H1 (cell line): Measurements from ENCODE around the gene PPP4R3A. TPM values are rescaled to one million over a fixed set of nuclear protein-coding genes. Genes with fewer than 3 reads are reported as not detected.

Experiments used
- CTCF ChIA-PET: fragments of 300-600 bp; sonication (Branson Sonifier 250); formaldehyde crosslinking; loops from one replicate; lab custom pipeline; 2021; ENCODE audit not compliant: partially characterized antibody; lab: Charles Lee
- POLR2A ChIA-PET: fragments of 300-600 bp; sonication (Branson Sonifier 250); formaldehyde crosslinking; loops from one replicate; lab custom pipeline; 2021; ENCODE audit warnings: inconsistent platforms; ENCODE audit not compliant: partially characterized antibody; lab: Charles Lee
- DNase-seq, 2 experiments: peaks; one replicate each; pipeline versions ENCODE4 v3.0.0 to v3.0.0-alpha.2; 2010 to 2022; ENCODE audit warnings: low spot score in 2 of 2, low read depth in 1 of 2, mixed read lengths in 1 of 2
- FAIRE-seq: peaks from 2 replicates; lab custom pipeline; 2011; peaks lifted over from hg19 to GRCh38; lab: Jason Lieb, UNC
- H2AFZ ChIP-seq: 2 replicates; pipeline ENCODE4 v1.8.1; 2012; ENCODE audit warnings: low read length, inconsistent platforms
- H2AK5ac ChIP-seq: 2 replicates; pipeline ENCODE4 v1.6.1; 2013; ENCODE audit warnings: low read depth, low read length
- H2BK120ac ChIP-seq: replicated peaks from 2 replicates; pipeline ENCODE3; 2013; ENCODE audit warnings: low read depth, low read length, inconsistent platforms
- H2BK12ac ChIP-seq: 2 replicates; pipeline ENCODE4 v1.6.1; 2013; ENCODE audit warnings: low read depth, low read length
- H2BK15ac ChIP-seq: 2 replicates; pipeline ENCODE4 v1.6.1; 2013; ENCODE audit warnings: low read length
- H2BK20ac ChIP-seq: 2 replicates; pipeline ENCODE4 v1.6.1; 2013; ENCODE audit warnings: low read length
- H2BK5ac ChIP-seq: 2 replicates; pipeline ENCODE4 v1.6.1; 2013; ENCODE audit warnings: low read depth, low read length
- H3K14ac ChIP-seq: 2 replicates; pipeline ENCODE4 v1.6.1; 2013; ENCODE audit warnings: inconsistent platforms; ENCODE audit not compliant: insufficient read length
- H3K18ac ChIP-seq: 2 replicates; pipeline ENCODE4 v1.6.1; 2013; ENCODE audit warnings: low read length; ENCODE audit errors: extremely low read depth
- H3K23ac ChIP-seq: 2 replicates; pipeline ENCODE4 v1.6.1; 2013; ENCODE audit warnings: inconsistent platforms; ENCODE audit not compliant: insufficient read length
- H3K23me2 ChIP-seq: 2 replicates; pipeline ENCODE4 v1.6.1; 2013; ENCODE audit warnings: low read depth, low read length
- H3K27ac ChIP-seq: 2 replicates; pipeline ENCODE4 v1.6.1; 2011; ENCODE audit warnings: low read depth, low read length, inconsistent platforms
- H3K27me3 ChIP-seq, 4 experiments: replicated peaks in 1 of 4; 1 replicate in 1 of 4; 2 replicates in 3 of 4; pipeline versions ENCODE4 v1.6.1 to v1.8.1; 2011 to 2013; ENCODE audit warnings: low read length in 3 of 4, mild to moderate bottlenecking in 3 of 4, inconsistent platforms in 2 of 4, mixed read lengths in 2 of 4, moderate library complexity in 1 of 4; ENCODE audit not compliant: control insufficient read depth in 3 of 4, insufficient read depth in 3 of 4; ENCODE audit errors: extremely low read depth in 1 of 4
- H3K36me3 ChIP-seq, 4 experiments: 2 replicates each; pipeline versions ENCODE4 v1.6.1 to v1.8.1; 2011 to 2013; ENCODE audit warnings: mild to moderate bottlenecking in 4 of 4, low read length in 3 of 4, moderate library complexity in 2 of 4, control low read depth in 1 of 4, inconsistent platforms in 1 of 4; ENCODE audit not compliant: insufficient read depth in 4 of 4, control insufficient read depth in 2 of 4
- H3K4ac ChIP-seq: replicated peaks from 2 replicates; pipeline ENCODE3; 2013; ENCODE audit warnings: low read length, low read depth, mixed read lengths, inconsistent platforms; ENCODE audit not compliant: insufficient read length
- H3K4me1 ChIP-seq, 4 experiments: replicated peaks in 1 of 4; 1 replicate in 1 of 4; 2 replicates in 3 of 4; pipeline versions ENCODE4 v1.6.1 to v1.8.1; 2011 to 2013; ENCODE audit warnings: low read length in 3 of 4, inconsistent platforms in 2 of 4, mixed read lengths in 1 of 4; ENCODE audit not compliant: insufficient read depth in 4 of 4, control insufficient read depth in 3 of 4
- H3K4me2 ChIP-seq, 2 experiments: 2 replicates each; pipeline versions ENCODE4 v1.6.1 to v1.8.1; 2011 to 2013; ENCODE audit warnings: low read depth in 2 of 2, low read length in 2 of 2, control low read depth in 1 of 2, inconsistent platforms in 1 of 2, mild to moderate bottlenecking in 1 of 2; ENCODE audit not compliant: insufficient read depth in 1 of 2
- H3K4me3 ChIP-seq, 4 experiments: fragments of 200-600, 300-600 bp in 1 of 4; sonication (generic), shearing (Covaris generic), sonication (Bioruptor Twin) in 1 of 4; 2 replicates each; pipeline versions ENCODE4 v1.5.1 to v1.8.1; 2011 to 2016; ENCODE audit warnings: low read length in 4 of 4, low read depth in 3 of 4, control low read depth in 2 of 4, inconsistent platforms in 2 of 4, mild to moderate bottlenecking in 2 of 4, mixed read lengths in 1 of 4, moderate library complexity in 1 of 4; ENCODE audit not compliant: insufficient read depth in 2 of 4; ENCODE audit errors: extremely low read depth in 1 of 4
- H3K56ac ChIP-seq: replicated peaks from 2 replicates; pipeline ENCODE3; 2013; ENCODE audit warnings: low read depth, mild to moderate bottlenecking, mixed read lengths, low read length, inconsistent platforms; ENCODE audit not compliant: insufficient read length
- H3K79me1 ChIP-seq: 2 replicates; pipeline ENCODE4 v1.6.1; 2013; ENCODE audit warnings: low read depth, low read length, control low read depth
- H3K79me2 ChIP-seq, 2 experiments: 2 replicates each; pipeline versions ENCODE4 v1.6.1 to v1.8.1; 2012 to 2013; ENCODE audit warnings: low read length in 2 of 2, mild to moderate bottlenecking in 2 of 2, inconsistent platforms in 1 of 2; ENCODE audit not compliant: insufficient read depth in 2 of 2, control insufficient read depth in 1 of 2
- H3K9ac ChIP-seq, 4 experiments: replicated peaks in 1 of 4; 1 replicate in 1 of 4; 2 replicates in 3 of 4; pipeline versions ENCODE4 v1.6.1 to v1.8.1; 2011 to 2013; ENCODE audit warnings: low read depth in 3 of 4, low read length in 3 of 4, control low read depth in 2 of 4, mild to moderate bottlenecking in 2 of 4, moderate library complexity in 2 of 4, inconsistent platforms in 1 of 4; ENCODE audit errors: extremely low read depth in 1 of 4
- H3K9me3 ChIP-seq, 2 experiments: 2 replicates each; pipeline versions ENCODE4 v1.6.1 to v1.8.1; 2012 to 2013; ENCODE audit warnings: mild to moderate bottlenecking in 2 of 2, moderate library complexity in 2 of 2, control low read depth in 1 of 2, inconsistent platforms in 1 of 2, low read depth in 1 of 2, low read length in 1 of 2, mixed read lengths in 1 of 2; ENCODE audit not compliant: insufficient read depth in 2 of 2
- H4K20me1 ChIP-seq, 2 experiments: replicated peaks in 1 of 2; 2 replicates each; pipeline versions ENCODE3 to v1.8.1; 2011 to 2013; ENCODE audit warnings: inconsistent platforms in 2 of 2, low read length in 2 of 2, mild to moderate bottlenecking in 1 of 2; ENCODE audit not compliant: insufficient read depth in 2 of 2, control insufficient read depth in 1 of 2
- H4K5ac ChIP-seq: 2 replicates; pipeline ENCODE4 v1.6.1; 2013; ENCODE audit warnings: low read length, low read depth, mixed read lengths, inconsistent platforms; ENCODE audit not compliant: insufficient read length
- H4K8ac ChIP-seq: 2 replicates; pipeline ENCODE4 v1.8.0; 2013; ENCODE audit warnings: mild to moderate bottlenecking, moderate library complexity, low read length, inconsistent platforms; ENCODE audit not compliant: insufficient read depth; ENCODE audit errors: extremely low read depth
- H4K91ac ChIP-seq: replicated peaks from 2 replicates; pipeline ENCODE3; 2013; ENCODE audit warnings: low read length, mixed read lengths, inconsistent platforms; ENCODE audit not compliant: insufficient read length
- CREB1 ChIP-seq: IDR thresholded peaks from 2 replicates; pipeline ENCODE4 v1.6.1; 2012; ENCODE audit warnings: inconsistent platforms
- NRF1 ChIP-seq: IDR thresholded peaks from 2 replicates; pipeline ENCODE4 v1.6.1; 2011; ENCODE audit warnings: mild to moderate bottlenecking, low read depth, low read length, improper control_type of control experiment
- WGBS, 2 experiments: shearing (Covaris generic) in 1 of 2; methylation state at CpG; one replicate each; pipeline versions ENCODE4 v1.1.6 to v1.1.7; 2013 to 2015; ENCODE audit warnings: low lambda C conversion rate in 2 of 2, mixed read lengths in 2 of 2, inconsistent platforms in 1 of 2, low coverage in 1 of 2, missing lambda C conversion rate in 1 of 2; ENCODE audit not compliant: insufficient replicate concordance in 2 of 2, insufficient coverage in 1 of 2, insufficient read length in 1 of 2; ENCODE audit errors: extremely low coverage in 1 of 2, missing lambda C conversion rate in 1 of 2; 5-methylcytosine and 5-hydroxymethylcytosine counted together
- polyA plus RNA-seq, 7 experiments: library from polyadenylated mRNA; depleted of rRNA in 3 of 7; stranded (reverse) in 5 of 7; unstranded in 2 of 7; fragments of >200 nt in 5 of 7; fragments of 200-250 nt in 2 of 7; gene quantifications; 1 replicate in 5 of 7; 2 replicates in 1 of 7; 4 replicates in 1 of 7; pipeline versions ENCODE4 v1.2.1 to v1.2.3, GENCODE V29; 2011 to 2013; ENCODE audit warnings: missing spikeins in 2 of 7, mixed read lengths in 2 of 7
- total RNA-seq: library from RNA; stranded (reverse); fragmentation: NEBNext Ultra II Directional; extraction: Animal tissue kit (Norgen Biotek cat#: 25700); gene quantifications from 2 replicates; pipeline ENCODE4 v1.2.1, GENCODE V29; 2021

Gene PPP4R3A
- total and polyA plus RNA-seq, 2 of the 8 experiments (the other 6 are each of a cell fraction or from before 2014, with no cell fraction given): 31.7 to 122 TPM

GRCh38 chr14:91409928-91410718 lies 100.0 kb downstream of the PPP4R3A start:
- Histone ChIP-seq H2BK12ac (no peak overlapping the region), H3K56ac (no peak overlapping the region), H3K9me3 (no peaks in the 10 kb centered on the region), H3K79me1 (peaks cover 17% of the 10 kb centered on the region), H3K18ac (no peak overlapping the region), H3K4me3 (no peak overlapping the region), H2BK5ac (no peak overlapping the region), H3K36me3 (peaks cover 0 to 13% (median 5%) of the 10 kb centered on the region in 4 experiments; a peak in 5 of 8 replicates), H4K91ac (no peak overlapping the region), H2AFZ (no peak overlapping the region), H2AK5ac (no peak overlapping the region), H2BK120ac (no peak overlapping the region), H3K4ac (no peak overlapping the region), H3K79me2 (peaks cover 16 to 90% of the 10 kb centered on the region in 2 experiments), H4K8ac (no peak overlapping the region), H3K27ac (no peak overlapping the region), H4K20me1 (peaks cover 11 to 19% of the 10 kb centered on the region in 2 experiments), H3K4me2 (no peak overlapping the region), H4K5ac (no peak overlapping the region), H3K4me1 (peaks cover 0 to 15% (median 14%) of the 10 kb centered on the region in 4 experiments; a peak in 6 of 7 replicates), H3K14ac (no peak overlapping the region), H2BK20ac (no peak overlapping the region), H3K27me3 (no peaks in the 10 kb centered on the region), H3K23ac (no peak overlapping the region), H3K23me2 (peaks cover 4% of the 10 kb centered on the region; the same call in 1 of the 2 replicates), H3K9ac (no peak overlapping the region), H2BK15ac (no peak overlapping the region)
- ChIA-PET POLR2A (interaction anchor here (0.6 to 1.5 kb wide), 2 partner anchors 12 to 67 kb away, joined by 3 to 10 read pairs; no protein-coding TSS in a partner anchor), CTCF (interaction anchor here (1.0 to 1.5 kb wide), 4 partner anchors 55 to 87 kb away, joined by 4 to 8 read pairs (median 4); no protein-coding TSS in a partner anchor)
- DNase-seq (no peak), FAIRE-seq (no peak)
- WGBS, 2 experiments: 83% methylated on average over 8 of the region's 8 CpGs; no CpG with 5 or more reads in 1 of the 2 experiments
- TF ChIP-seq CREB1 (no peak), NRF1 (no peak)
